HG03469 (cell line): ENCODE data around the gene SLC13A5.

Experiments used
- ATAC-seq: cut with Tn5 transposase; IDR thresholded peaks from one replicate; pipeline ENCODE4 v1.9.1; 2021; ENCODE audit warnings: mild to moderate bottlenecking, moderate library complexity, moderate number of reproducible peaks; ENCODE audit not compliant: unreplicated experiment

The SLC13A5 gene

DNA sequence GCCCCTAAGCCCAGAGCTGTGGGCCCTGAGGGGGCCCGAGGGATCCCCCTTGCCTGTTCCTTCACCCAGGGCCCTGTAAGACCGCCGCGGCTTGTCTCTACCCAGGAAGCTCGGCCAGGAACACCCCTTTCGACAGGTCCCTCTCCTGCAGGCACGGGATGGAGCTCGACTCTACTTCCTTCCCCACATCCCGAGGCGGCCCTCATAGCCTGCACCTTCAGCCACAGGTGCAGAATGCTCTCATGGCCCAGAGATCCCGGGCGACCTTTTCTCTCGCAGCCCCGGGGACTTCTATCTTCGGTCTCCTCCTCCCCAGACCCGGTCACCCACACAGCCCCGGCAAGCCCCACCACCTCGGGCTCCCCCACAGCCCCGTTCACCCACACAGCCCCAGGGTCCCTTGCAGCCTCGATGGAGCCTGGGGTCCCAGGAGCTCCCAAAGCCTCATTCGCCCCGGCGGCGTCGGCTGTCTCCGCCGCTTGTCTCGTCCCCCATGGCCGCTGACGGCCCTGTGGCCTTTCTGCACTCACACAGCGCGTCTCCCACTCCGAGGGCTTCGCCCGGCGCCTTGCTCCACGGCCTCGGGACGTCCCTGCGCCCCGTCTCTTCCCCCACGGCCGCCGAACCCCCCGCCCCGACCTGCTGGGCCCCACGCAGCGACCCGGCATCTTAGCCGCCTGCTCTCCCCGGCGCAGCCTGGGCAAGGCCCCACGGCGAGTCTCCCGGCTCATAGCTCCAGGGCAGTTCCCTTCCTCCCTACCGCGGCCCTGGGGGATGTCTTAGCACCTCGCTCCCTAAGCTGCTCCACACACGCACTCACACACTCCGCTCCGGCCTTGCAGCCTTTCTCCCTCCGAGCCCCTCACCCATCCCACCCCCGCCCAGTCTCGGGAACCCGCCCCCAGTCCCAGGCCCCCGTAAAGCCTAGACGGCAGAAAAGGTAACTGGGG, 73.3 kb downstream of the SLC13A5 start:
- ATAC-seq: no peak

DNA sequence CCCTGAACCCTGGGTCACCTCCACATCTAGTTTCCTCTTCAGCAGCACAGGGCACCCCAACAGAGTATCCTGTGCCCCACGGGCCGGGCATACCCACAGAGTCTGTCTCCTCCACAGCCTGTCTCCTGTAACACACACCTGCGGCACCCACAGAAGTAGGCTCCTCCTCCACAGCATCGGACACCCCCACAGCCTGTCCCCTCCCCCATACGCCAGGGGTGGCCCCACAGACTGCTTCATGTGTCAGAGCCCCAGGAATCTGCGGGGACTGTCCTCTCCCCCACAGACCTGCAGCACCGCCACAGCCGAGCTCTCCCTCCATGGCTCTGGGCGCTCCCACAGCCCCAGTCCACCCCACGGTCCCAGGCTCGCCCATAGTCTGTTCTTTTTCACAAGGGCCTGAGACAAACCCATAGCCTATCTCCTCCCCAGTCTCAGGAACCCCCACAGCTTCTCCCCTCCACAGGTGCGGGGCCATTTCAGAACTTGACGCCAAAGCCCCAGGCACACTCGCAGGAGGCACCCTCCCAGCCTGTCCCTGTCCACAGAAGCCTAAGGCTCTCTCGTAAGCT, 74.1 kb downstream of the SLC13A5 start:
- no peak for ATAC-seq

DNA sequence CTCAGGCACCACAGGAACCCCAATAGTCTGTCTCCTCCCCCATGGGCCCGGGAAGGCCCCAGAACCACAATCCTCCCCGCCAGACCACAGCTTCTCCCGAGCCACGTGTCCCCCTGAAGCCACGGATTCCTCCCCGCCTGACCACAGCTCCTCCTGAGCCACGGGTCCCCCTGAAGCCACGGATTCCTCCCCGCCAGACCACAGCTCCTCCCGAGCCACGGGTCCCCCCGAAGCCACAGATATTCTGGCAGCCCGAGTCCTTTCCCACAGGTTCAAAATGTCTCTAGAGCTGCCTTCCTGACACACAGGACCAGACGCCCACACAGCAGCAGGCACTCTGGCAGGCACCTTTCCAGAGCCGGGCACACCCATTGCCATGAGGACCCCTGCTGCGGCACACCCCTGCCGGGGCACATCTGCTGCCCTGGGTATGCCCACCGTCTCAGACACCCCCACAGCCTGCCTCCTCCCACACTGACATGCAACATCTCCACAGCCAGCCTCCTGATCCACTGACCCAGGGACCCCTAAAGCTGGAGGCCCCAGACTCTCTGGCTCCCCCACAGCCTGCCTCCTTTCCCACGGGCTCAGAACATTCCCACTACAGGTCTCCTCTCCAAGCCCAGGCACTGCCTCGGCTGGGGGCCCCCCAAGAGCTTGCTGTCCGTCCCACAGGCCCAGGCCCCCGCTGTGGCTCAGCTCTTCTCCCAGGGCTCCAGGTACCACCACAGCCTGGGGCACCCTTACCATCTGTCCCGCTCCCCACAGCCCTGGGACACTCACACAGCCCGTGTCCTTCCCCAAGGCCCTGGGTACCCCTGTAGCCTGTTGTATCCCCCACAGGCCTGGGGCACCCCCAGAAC, 74.9 kb downstream of the SLC13A5 start:
- no peak for ATAC-seq

DNA sequence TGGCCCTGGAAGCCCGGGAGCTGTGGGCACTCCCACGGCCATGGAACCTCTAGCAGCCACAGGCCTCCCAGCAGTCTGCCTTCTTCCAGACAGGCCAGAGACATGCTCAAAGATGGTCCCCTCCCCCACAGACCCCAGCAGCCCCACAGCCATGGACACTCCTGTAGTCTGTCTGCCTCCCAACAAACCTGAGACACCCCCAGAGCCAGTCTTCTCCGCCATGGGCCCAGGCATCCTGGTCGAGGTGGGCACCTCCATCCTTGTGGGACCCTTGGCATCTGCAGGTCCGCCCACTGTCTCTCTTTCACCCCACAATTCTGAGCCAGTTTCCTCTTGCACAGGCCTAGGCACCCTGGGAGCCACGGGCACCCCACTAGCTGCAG, 75.7 kb downstream of the SLC13A5 start:
- no peak for ATAC-seq

DNA sequence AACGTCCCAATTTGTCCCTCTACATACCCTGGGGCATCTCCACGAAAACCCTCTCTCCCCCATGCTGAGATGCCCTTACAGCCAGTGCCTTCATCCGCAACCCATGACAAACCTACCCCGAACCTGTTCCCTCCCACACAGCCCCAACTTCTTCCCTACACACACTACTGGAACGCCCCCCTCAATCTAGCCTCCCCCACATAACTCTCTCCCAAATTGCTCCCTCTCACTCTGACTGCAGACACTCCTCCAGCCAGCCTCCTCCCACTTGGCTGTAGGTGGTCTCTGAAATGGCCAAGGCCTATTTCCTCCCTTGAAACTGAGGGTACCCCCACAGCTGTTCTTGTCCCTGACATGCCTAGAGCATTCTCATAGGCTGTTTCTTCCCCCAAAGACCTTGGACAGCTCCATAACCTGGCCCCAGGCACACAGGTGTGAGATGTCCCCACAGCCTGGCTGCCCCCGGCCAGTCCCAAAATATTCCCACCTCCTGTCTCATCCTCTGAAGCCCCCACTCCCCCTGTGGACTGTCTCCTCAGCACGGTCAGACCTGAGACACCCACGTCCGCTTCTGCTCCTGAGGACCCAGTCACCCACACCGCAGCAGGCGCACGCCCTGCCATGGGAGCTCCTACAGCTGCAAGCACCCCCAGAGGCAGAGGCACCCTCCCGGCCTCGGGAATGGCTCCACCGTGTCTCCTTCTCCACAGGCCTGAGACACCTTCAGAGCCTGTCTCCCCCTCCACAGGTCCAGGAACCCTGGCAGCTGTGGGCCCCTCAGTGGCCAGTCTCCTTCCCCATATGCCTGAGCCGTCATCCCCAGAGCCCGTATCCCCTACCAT, 76.3 kb downstream of the SLC13A5 start:
- no peak for ATAC-seq

DNA sequence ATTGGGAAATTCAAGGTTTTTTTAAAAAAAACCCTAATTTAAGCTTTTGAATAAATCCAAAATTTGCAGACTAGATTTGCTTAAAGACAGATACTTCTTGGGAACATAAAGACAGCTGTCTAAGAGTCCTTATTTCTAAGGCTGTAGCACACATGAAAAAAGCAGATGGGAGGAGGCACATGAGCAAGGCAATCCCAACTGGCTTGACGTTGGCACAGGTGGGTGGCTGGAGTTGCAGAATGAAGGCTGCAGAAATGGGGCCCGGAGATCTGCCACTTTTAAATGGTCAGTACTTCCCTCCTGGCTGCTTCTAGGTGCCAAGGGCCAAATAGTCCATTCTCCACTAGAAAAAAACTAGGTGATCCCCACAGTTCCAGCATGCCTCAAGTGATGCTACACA, 77.1 kb downstream of the SLC13A5 start:
- ATAC-seq: no peak
